ENCODE data around the gene HERC4.

HERC4 gene

DNA sequence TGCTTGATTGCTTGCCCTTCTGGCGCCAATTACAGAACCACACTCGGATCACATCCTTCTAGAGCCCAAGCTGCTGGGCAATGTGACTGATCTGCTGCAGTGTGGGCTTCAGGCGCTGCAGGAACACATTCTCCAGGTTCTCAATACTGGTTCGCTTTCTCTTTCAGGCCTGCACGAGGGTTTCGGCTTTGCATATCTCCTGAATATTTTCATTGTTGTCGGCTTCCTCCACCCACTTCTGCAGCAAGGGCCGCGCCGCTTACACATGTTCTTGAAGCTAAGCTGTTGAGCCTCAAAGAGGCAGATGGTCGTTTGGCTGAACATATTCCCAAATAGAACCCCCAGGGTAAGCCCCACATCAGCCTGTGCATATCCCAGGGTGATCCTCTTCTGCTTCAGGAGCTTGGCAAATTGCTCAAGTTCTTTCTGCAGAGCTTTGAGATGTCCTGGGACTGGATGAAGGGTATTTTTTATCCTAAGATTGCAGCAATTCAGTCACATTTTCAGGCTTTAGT is 64.6 kb downstream of the HERC4 start:
- Histone ChIP-seq H3K9ac (no peak overlapping the region), H3K36me3 (ENCODE audit: insufficient read depth) (no peaks in the 10 kb centered on the region), H3K4me3 (IDR thresholded peaks at IDR 0.05; ENCODE audit: insufficient read depth, low read depth, low read length) (no peak overlapping the region), H3K4me2 (no peak overlapping the region), H4K20me1 (ENCODE audit: insufficient read depth) (no peaks in the 10 kb centered on the region), H3K27me3 (ENCODE audit: insufficient read depth, low read depth) (no peaks in the 10 kb centered on the region), H2AFZ (ENCODE audit: low read depth) (no peak overlapping the region), H3K79me2 (ENCODE audit: insufficient read depth, low read depth) (no peaks in the 10 kb centered on the region), H3K4me1 (ENCODE audit: low read depth, poor library complexity, severe bottlenecking) (no peaks in the 10 kb centered on the region), H3K27ac (no peak overlapping the region)
- TF ChIP-seq CTCF (conservative IDR thresholded peaks at IDR 0.05; ENCODE audit: low read depth, low read length) = no peak

DNA sequence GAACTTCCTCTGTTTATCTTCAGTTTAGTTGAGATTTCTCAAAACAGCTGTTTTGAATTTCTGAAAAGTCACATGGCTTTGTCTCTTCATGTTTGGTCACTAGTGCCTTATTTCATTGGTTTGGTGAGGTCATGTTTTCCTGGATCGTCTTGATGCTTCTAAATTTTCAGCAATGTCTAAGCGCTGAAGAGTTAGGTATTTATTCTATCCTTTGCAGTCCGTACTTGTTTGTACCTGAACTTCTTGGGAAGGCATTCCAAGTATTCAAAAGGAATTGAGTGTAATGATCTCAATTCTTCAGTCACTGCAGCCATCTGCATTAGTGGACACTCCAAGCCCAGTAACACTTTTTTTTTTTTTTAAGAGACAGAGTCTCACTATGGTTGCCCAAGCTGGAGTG is 67.7 kb downstream of the HERC4 start:
- Histone ChIP-seq H3K9ac (no peak overlapping the region), H4K20me1 (ENCODE audit: insufficient read depth) (no peaks in the 10 kb centered on the region), H2AFZ (ENCODE audit: low read depth) (no peak overlapping the region), H3K27me3 (ENCODE audit: insufficient read depth, low read depth) (no peaks in the 10 kb centered on the region), H3K36me3 (ENCODE audit: insufficient read depth) (no peaks in the 10 kb centered on the region), H3K4me3 (IDR thresholded peaks at IDR 0.05; ENCODE audit: insufficient read depth, low read depth, low read length) (no peak overlapping the region), H3K27ac (no peak overlapping the region), H3K79me2 (ENCODE audit: insufficient read depth, low read depth) (no peaks in the 10 kb centered on the region), H3K4me1 (ENCODE audit: low read depth, poor library complexity, severe bottlenecking) (no peaks in the 10 kb centered on the region), H3K4me2 (no peak overlapping the region)
- no peak for TF ChIP-seq CTCF (conservative IDR thresholded peaks at IDR 0.05; ENCODE audit: low read depth, low read length)

DNA sequence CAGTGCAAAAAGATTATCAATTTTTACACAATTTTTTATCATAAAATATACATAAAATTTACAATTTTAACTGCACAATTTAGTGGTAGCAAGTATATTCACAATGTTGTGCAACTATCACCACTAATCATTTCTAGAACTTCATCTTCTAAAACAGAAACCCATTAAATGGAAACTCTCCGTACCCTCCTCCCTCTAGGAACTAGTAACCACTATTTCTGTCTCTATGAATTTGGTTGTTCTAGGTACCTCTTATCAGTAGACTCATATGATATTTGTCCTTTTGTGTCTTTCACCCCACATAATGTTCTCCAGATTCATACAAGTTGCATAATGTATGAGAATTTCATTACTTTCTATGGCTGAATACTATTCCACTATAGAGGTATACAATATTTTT is 73.5 kb downstream of the HERC4 start:
- no peak overlapping the region for H3K27ac ChIP-seq
- H3K4me3 ChIP-seq (IDR thresholded peaks at IDR 0.05; ENCODE audit: insufficient read depth, low read depth, low read length) = no peak overlapping the region
- TF ChIP-seq CTCF (conservative IDR thresholded peaks at IDR 0.05; ENCODE audit: low read depth, low read length) = no peak
- no peaks in the 10 kb centered on the region for H3K36me3 ChIP-seq (ENCODE audit: insufficient read depth)
- H3K4me1 ChIP-seq (ENCODE audit: low read depth, poor library complexity, severe bottlenecking) = no peaks in the 10 kb centered on the region
- no peaks in the 10 kb centered on the region for H3K79me2 ChIP-seq (ENCODE audit: insufficient read depth, low read depth)
- no peaks in the 10 kb centered on the region for H3K27me3 ChIP-seq (ENCODE audit: insufficient read depth, low read depth)
- H3K4me2 ChIP-seq = no peak overlapping the region
- H3K9ac ChIP-seq = no peak overlapping the region
- no peaks in the 10 kb centered on the region for H4K20me1 ChIP-seq (ENCODE audit: insufficient read depth)
- H2AFZ ChIP-seq (ENCODE audit: low read depth) = no peak overlapping the region

GRCh38 chr10:68001000-68001399 is 74.1 kb downstream of the HERC4 start:
- Histone ChIP-seq H4K20me1 (ENCODE audit: insufficient read depth) (no peaks in the 10 kb centered on the region), H2AFZ (ENCODE audit: low read depth) (no peak overlapping the region), H3K4me3 (IDR thresholded peaks at IDR 0.05; ENCODE audit: insufficient read depth, low read depth, low read length) (no peak overlapping the region), H3K36me3 (ENCODE audit: insufficient read depth) (no peaks in the 10 kb centered on the region), H3K27me3 (ENCODE audit: insufficient read depth, low read depth) (no peaks in the 10 kb centered on the region), H3K27ac (no peak overlapping the region), H3K4me1 (ENCODE audit: low read depth, poor library complexity, severe bottlenecking) (no peaks in the 10 kb centered on the region), H3K4me2 (no peak overlapping the region), H3K79me2 (ENCODE audit: insufficient read depth, low read depth) (no peaks in the 10 kb centered on the region), H3K9ac (no peak overlapping the region)
- TF ChIP-seq CTCF (conservative IDR thresholded peaks at IDR 0.05; ENCODE audit: low read depth, low read length) = no peak

All from KMS-11 (cell line).